Erythroblast (primary cell): ENCODE measurements around the gene GNGT1.

Source experiments
- DNase-seq, 2 experiments: peaks; one replicate each; lab custom pipeline; 2025; lab: John Stamatoyannopoulos, UW
- GATA1 ChIP-seq: IDR thresholded peaks from 2 replicates; pipeline ENCODE4 v1.6.1; 2011; ENCODE audit warnings: low read depth, mild to moderate bottlenecking, control low read depth, low read length, moderate library complexity
- POLR2A ChIP-seq: IDR thresholded peaks from 2 replicates; pipeline ENCODE4 v1.6.1; 2011; ENCODE audit warnings: mild to moderate bottlenecking, low read length

The GNGT1 gene

GRCh38 chr7:93943816-93944540, 37.6 kb downstream of the GNGT1 start:
- TF ChIP-seq GATA1: no peak
- TF ChIP-seq POLR2A: no peak
- DNase-seq: no peak

- DNase-seq: no peak
- TF ChIP-seq POLR2A (no peak), GATA1 (no peak)
Observed at GRCh38 chr7:93944673-93945072, 38.3 kb downstream of the GNGT1 start.

- TF ChIP-seq GATA1 (no peak), POLR2A (no peak)
- no peak for DNase-seq
Observed at GRCh38 chr7:93945083-93945482, 38.7 kb downstream of the GNGT1 start.

- DNase-seq: peak; percentile 30 to 76
- TF ChIP-seq GATA1: no peak
- no peak for TF ChIP-seq POLR2A
Observed at GRCh38 chr7:93945756-93946535, 39.6 kb downstream of the GNGT1 start.

- DNase-seq: no peak
- TF ChIP-seq POLR2A (no peak), GATA1 (no peak)
Observed at GRCh38 chr7:93948106-93948505, 41.7 kb downstream of the GNGT1 start.

- TF ChIP-seq POLR2A (no peak), GATA1 (no peak)
- DNase-seq: no peak
Observed at GRCh38 chr7:93948873-93949272, 42.5 kb downstream of the GNGT1 start.

- DNase-seq: no peak
- TF ChIP-seq POLR2A: no peak
- TF ChIP-seq GATA1: no peak
Observed at GRCh38 chr7:93949423-93949822, 43.1 kb downstream of the GNGT1 start.

GRCh38 chr7:93955304-93955703, 48.9 kb downstream of the GNGT1 start:
- TF ChIP-seq GATA1: no peak
- no peak for TF ChIP-seq POLR2A
- DNase-seq: no peak

GRCh38 chr7:93957767-93958166, 51.4 kb downstream of the GNGT1 start:
- DNase-seq: no peak
- TF ChIP-seq GATA1: no peak

GRCh38 chr7:93958216-93958615, 51.8 kb downstream of the GNGT1 start:
- TF ChIP-seq GATA1 (no peak), POLR2A (no peak)
- DNase-seq: no peak

- no peak for DNase-seq
- TF ChIP-seq GATA1: no peak
- TF ChIP-seq POLR2A: no peak
Observed at GRCh38 chr7:93958651-93959050, 52.3 kb downstream of the GNGT1 start.
